ENCODE data around the gene GJA8.
"Not testable (repeated sequence)": the region's sequence is repeated elsewhere in the genome, so short reads cannot be mapped to it uniquely, and the experiment has no call there.

Gene GJA8

GRCh38 chr1:147927215-147927614 is 24.6 kb downstream of the GJA8 start:
- DNase-seq (ENCODE audit: low read depth in 2 of 2, low spot score in 1 of 2): not testable (repeated sequence)

GRCh38 chr1:147927689-147928088 is 25.1 kb downstream of the GJA8 start:
- not testable (repeated sequence) for DNase-seq (ENCODE audit: low read depth in 2 of 2, low spot score in 1 of 2)

GRCh38 chr1:147928236-147929132 is 25.9 kb downstream of the GJA8 start, which contains the start of gene GPR89B:
GPR89B (plus strand) TSS chr1:147928420; CDS start chr1:147928537, 117 bp downstream.
- DNase-seq (ENCODE audit: low read depth in 2 of 2, low spot score in 1 of 2): peak; percentile 72 to 84

GRCh38 chr1:147931137-147931536 is 28.5 kb downstream of the GJA8 start:
- DNase-seq (ENCODE audit: low read depth in 2 of 2, low spot score in 1 of 2): not testable (repeated sequence)

GRCh38 chr1:147935296-147935695 is 32.7 kb downstream of the GJA8 start:
- DNase-seq (ENCODE audit: low read depth in 2 of 2, low spot score in 1 of 2): not testable (repeated sequence)

- DNase-seq (ENCODE audit: low read depth in 2 of 2, low spot score in 1 of 2): not testable (repeated sequence)
Measured at GRCh38 chr1:147940456-147940855, 37.9 kb downstream of the GJA8 start.

- DNase-seq (ENCODE audit: low read depth in 2 of 2, low spot score in 1 of 2): not testable (repeated sequence)
Measured at GRCh38 chr1:147942563-147942962, 40.0 kb downstream of the GJA8 start.

GRCh38 chr1:147949517-147949916 is 46.9 kb downstream of the GJA8 start:
- DNase-seq (ENCODE audit: low read depth in 2 of 2, low spot score in 1 of 2): not testable (repeated sequence)
